NCI-H345 treated with DMSO at 0.1 percent for 48 hours (cell line): ENCODE results near the gene SLC6A12.

Source experiments
- DNase-seq: peaks from one replicate; lab custom pipeline; 2025; ENCODE audit not compliant: unreplicated experiment; lab: John Stamatoyannopoulos, UW

The SLC6A12 gene

DNA sequence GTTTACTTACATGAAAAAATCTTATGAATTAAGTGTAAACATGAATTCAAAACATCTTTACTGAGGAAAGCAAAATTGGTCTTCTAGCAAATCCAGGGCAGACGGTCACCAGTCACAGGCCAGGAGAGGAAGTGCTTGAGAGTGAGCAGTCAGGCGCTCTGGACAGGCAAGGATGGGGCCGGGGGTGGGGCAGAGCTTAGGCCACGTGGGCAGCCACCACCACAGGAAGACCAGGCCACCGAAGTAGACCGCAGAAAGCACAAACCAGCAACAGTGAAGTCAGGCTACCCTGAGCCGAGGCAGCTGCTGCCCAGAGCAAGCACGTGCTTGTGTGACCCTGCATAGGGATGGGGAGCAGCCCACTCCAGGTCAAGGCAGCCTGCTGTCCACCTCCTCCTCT lies 33.5 kb downstream of the SLC6A12 start:
- no peak for DNase-seq

GRCh38 chr12:179885-180284 lies 34.1 kb downstream of the SLC6A12 start:
- DNase-seq = no peak

DNA sequence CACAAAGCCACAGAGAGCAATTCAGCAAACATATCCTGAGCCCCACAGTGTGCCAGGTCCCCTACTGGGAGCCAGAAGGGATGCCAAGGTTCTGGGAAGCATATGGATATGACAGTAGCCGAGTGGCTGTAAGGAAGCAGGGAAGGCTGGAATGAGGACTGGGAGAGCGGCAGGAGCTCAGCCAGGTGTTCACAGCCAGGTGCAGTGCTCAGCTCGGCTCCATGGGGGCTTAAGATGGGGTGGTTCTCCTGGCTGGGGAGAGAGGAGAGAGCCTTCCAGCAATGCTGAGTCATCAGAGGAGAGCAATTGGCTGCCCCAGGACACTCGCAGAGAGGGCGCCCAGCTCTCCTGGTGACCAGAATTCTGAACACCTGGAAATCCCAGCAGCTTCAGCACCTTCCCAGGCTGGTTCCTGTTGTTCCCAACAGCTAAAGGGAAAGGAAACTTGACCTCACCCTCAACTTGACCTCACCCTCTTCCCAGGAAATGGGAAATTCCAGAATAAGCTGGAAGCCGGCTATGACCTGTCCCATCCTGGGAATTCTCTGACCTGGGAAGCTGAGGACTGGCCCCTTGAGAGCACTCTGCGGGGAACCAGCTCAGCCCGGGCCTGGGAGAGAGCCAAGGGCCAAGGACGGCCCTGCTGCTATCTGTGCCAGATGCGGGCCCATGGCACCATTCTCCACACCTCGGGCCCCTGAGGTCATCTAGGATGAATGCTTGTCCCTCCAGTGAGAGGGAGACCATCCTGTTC lies 34.6 kb downstream of the SLC6A12 start:
- DNase-seq = peak; percentile 70

DNA sequence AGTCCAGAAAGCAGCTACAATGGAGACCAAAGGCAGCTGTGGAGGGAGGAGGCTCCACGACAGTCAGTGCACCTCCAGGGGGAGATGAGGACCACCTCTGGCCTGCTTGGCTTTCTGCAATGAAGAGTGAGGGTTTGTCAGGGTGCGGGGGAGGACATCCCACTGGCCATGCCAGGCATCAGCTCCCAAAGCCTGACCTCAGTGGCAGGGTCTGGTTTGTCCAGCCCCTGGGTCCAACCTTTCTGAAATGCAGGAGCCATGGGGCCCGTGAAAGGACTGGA lies 35.2 kb downstream of the SLC6A12 start:
- DNase-seq = no peak

DNA sequence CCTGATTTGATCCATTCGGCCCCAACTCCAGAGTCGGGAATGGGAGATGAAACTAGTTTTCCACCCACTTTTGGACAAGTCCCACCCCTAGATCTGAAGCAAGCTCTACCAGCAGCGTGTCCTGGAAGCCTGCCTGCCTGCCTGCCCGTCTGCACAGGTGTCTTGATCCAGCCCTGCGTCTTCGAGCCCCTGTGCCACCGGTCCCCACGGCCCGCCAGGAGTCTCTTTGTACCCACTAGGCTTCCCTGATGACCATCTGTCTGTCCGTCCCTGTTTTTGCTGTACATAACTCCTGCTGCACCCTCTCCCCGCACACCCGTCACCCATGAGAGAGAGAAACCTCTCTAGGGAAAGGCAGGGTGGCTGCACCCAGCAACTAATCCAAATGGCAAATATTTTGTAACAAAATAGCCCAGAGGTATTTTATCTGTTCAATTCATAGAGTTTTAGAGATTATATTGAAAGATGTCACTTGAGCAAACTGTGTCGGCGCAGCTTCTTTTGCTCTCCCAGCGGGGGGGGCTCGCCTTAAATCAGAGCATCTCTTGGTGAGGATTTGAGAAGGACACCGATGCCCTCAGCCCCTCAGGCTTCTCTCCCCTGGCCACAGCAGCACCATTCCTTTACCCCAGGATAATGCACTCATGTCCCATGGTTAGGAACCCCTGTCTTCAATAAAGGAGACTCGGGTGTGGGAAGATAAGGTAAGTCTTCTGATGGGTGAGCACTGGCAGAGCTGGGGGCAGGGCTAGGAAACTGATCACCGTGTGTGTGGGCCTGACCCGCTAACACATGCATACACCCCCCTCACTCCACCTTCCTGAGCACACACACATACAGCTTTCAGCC lies 35.8 kb downstream of the SLC6A12 start:
- DNase-seq = no peak

GRCh38 chr12:177336-177979 lies 36.5 kb downstream of the SLC6A12 start:
- DNase-seq = no peak

- DNase-seq = no peak
Measured at GRCh38 chr12:176321-177181, 37.4 kb downstream of the SLC6A12 start.

DNA sequence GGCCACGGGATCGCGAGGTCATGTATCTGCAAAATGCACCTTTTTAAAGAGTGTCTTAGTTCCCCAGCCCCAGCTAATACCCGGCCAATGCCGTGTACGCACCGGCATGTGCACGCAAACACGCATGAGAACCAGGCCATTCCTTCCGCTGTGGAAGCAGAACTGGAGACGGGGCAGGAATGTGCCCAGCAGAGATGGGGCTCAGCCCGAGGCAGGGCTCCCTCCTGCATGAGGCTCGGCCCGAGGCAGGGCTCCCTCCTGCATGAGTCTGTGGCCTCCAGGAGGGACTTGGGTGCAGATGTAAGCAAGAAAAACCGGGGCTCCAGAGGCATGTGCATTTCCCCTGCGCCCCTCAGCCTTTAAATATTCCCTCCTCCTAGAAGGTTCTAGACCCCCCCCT lies 38.2 kb downstream of the SLC6A12 start:
- DNase-seq = no peak

DNA sequence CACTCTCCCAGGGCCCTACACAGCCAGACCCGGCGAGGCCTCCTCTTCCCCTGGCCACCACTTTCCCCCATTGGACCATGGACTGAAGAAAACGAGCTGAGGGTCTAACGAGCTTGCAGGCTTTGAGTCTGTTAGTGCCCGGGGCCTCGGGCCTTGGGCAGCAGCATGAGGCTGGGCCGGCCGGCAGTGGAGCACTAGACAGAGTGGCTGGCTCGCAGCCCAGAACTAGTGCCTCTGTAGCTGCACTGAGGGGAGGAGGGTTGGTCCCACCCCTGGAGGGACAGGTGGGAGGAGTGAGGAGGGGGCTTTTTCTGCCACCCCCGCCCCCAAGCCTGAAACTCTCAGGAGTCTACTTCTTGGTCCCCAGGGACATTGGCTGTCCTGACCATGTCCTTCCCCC lies 38.7 kb downstream of the SLC6A12 start:
- peak; percentile 47 for DNase-seq

DNA sequence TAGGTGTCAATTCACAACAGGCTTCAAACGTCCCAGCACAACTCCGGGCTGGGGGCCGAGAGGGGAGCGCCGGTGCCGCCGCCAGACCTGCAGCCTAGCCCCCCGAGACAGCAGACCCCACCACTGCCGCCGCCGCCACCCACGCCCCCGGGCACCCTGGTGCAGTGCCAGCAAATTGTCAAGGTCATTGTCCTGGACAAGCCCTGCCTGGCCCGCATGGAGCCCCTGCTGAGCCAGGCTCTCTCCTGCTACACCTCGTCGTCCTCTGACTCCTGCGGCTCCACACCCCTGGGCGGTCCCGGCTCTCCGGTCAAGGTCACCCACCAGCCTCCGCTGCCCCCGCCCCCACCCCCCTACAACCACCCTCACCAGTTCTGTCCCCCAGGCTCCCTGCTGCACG lies 39.4 kb downstream of the SLC6A12 start:
- DNase-seq = no peak

GRCh38 chr12:174124-174523 lies 39.8 kb downstream of the SLC6A12 start:
- no peak for DNase-seq

- DNase-seq = no peak
Measured at GRCh38 chr12:172732-173161, 41.2 kb downstream of the SLC6A12 start.

- DNase-seq = no peak
Measured at GRCh38 chr12:171743-172676, 41.9 kb downstream of the SLC6A12 start.

DNA sequence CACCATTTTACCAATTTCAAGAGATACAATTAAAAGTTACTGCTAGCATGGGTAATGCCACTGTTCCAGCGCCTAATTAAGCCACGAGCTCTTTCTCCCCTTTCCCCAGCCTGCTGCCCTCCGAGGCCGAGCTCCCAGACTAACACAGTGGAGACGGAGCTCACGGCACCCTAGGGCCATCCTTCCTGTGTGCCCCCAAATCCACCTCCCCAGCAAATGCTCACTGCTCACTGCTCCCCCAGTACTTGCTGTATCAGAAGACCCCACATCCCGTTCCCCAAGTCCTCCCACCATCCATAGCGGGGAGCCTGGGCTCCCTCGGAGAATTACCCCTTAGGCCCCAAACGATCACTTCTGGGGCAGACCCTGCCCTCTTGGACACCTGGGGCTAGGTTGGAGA lies 42.7 kb downstream of the SLC6A12 start:
- DNase-seq = no peak

DNA sequence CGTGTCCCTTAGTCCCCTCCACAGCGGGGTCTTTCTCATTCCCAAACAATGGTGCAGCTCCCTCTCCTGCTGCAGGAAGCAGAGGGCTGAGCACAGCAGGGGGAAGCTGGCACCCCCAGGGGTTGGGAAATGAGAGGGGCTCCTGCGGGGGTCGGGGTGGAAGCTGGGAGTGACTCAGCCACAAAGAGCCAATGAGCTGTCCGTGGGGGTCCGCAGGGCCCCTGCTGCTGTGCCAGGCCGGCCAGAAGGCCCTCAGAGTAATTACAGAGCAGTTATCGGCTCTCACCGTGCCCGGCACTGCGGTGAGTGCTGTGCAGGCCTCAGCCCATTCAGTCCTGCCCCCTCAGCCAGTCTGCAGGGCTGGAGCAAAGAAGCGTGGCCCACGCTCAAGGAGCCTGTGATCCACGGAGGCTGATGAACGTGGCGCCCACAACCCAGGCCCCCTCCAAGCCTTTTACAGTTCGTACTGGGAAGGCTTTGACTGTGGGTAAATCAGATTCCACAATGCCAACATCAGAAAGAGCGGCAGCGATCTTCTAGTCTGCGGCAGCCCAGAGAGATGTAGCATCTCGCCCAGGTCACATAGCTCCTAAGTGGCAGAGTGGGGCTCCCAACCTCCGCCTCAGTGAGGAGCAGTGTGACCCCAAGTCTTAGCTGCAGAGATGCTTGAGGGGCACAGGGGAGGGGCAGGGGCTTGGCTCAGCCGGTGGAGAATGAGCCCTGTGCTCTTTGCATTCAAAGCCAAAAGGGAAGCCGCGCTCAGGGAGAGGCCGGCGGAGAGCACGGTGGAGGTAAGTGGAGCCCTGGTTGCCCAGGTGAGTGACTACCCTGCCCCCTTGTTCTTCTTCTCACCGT lies 43.4 kb downstream of the SLC6A12 start:
- DNase-seq = no peak

- no peak for DNase-seq
Measured at GRCh38 chr12:169528-170370, 44.2 kb downstream of the SLC6A12 start.

DNA sequence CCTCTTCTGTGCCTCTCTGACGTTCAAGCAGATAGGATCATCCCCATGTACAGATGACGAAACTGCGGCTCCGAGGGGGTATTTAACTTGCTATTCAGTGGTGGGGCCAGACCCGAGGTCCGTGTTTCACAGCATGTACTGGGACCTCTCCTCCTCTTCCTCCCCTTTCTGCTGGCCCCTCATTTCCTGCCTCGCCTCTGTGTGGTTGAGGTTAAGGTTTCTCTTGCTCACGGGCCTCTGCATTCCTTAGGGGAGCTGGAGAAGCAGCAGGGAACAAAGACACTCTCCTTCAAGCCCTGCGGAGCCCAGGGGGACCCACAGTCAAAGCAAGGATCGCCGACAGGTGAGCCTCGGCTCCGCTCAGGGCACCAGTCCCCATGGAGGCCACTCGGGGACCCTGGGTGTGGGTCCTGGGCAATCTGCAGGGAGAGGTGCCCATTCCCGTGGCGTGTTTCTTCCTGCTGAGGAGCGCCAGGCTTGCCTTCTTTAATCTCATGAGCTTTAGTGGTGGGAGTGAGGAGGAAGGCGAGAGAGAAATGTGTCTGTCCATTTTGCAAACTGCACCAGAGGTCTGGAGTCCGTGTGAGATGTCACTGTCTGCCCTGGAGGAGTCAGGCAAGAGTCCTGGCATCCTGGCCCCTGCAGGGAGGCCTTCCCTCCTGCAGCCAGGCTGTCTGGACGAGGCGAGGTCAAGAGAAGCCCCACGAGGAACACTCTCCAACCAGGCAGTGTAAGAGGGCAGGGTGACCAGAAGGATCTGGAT lies 45.0 kb downstream of the SLC6A12 start:
- DNase-seq = no peak
